Breast epithelium (tissue), 3 donors: ENCODE measurements around the gene LRRFIP1.

Source experiments
- POLR2A ChIP-seq: fragments of 450-650 bp; IDR thresholded peaks from one replicate; pipeline ENCODE4 v1.6.1; 2016; ENCODE audit warnings: antibody characterized with exemption, mild to moderate bottlenecking, moderate library complexity
- POLR2AphosphoS5 ChIP-seq, 3 donors: sonication (generic); formaldehyde crosslinking; IDR thresholded peaks; one replicate each; pipeline ENCODE4 v1.6.1; 2017; ENCODE audit warnings: antibody characterized with exemption in 3 of 3
- TF ChIP-seq, protein P1 (sequence below), 3 donors: fragments of 450-650 bp; IDR thresholded peaks; one replicate each; pipeline ENCODE4 v1.5.1; 2016 to 2017; ENCODE audit warnings: antibody characterized with exemption in 3 of 3, mild to moderate bottlenecking in 3 of 3, moderate library complexity in 3 of 3

DNA sequence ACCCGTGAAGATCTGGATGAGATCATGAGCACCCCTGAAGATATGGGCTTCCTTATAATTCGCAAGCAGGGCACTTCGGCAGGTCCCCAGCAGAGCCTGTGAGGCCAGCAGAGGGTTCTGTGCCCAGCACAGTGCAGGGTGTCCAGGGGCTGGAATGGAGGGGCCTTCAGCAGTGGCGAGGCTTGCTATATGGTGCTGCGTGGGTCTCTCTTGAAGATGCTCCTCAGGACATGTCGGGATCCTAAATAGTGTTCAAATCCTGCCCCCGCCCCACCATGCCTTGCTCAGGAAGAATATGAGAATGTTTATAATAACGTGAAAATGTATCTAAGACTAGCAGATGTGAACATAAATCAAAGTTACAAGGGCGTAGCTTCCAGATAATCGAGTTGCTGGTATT is 110.9 kb downstream of the LRRFIP1 start:
- TF ChIP-seq, protein P1, sequence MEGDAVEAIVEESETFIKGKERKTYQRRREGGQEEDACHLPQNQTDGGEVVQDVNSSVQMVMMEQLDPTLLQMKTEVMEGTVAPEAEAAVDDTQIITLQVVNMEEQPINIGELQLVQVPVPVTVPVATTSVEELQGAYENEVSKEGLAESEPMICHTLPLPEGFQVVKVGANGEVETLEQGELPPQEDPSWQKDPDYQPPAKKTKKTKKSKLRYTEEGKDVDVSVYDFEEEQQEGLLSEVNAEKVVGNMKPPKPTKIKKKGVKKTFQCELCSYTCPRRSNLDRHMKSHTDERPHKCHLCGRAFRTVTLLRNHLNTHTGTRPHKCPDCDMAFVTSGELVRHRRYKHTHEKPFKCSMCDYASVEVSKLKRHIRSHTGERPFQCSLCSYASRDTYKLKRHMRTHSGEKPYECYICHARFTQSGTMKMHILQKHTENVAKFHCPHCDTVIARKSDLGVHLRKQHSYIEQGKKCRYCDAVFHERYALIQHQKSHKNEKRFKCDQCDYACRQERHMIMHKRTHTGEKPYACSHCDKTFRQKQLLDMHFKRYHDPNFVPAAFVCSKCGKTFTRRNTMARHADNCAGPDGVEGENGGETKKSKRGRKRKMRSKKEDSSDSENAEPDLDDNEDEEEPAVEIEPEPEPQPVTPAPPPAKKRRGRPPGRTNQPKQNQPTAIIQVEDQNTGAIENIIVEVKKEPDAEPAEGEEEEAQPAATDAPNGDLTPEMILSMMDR (IDR thresholded peaks at IDR 0.05), result no peak
- TF ChIP-seq POLR2AphosphoS5 (IDR thresholded peaks at IDR 0.05) (no peak), POLR2A (no peak)
